WTC11 (cell line): ENCODE measurements around the gene FARSA. TPM values are rescaled to one million over a fixed set of nuclear protein-coding genes. Genes with fewer than 3 reads are reported as not detected.

Source experiments
- ATAC-seq: fragments of 200-7000 bp; cut with Tn5 transposase; 2 replicates; pipeline ENCODE4 v1.10.0; 2021; ENCODE audit warnings: mild to moderate bottlenecking, moderate library complexity
- CTCF ChIA-PET: fragments of 300-600 bp; sonication (Branson Sonifier 250); formaldehyde crosslinking; loops from one replicate; lab custom pipeline; 2021; ENCODE audit warnings: antibody characterized with exemption; lab: Charles Lee
- POLR2A ChIA-PET: fragments of 350-600 bp; sonication (Branson Sonifier 250); formaldehyde crosslinking; loops from one replicate; lab custom pipeline; 2021; ENCODE audit warnings: antibody characterized with exemption; lab: Charles Lee
- DNase-seq: peaks from one replicate; pipeline ENCODE4 v3.0.0; 2021; ENCODE audit warnings: low spot score
- H3K27ac Mint-ChIP-seq: 2 replicates; pipeline ENCODE4 v1.8.0; 2021; ENCODE audit warnings: mixed read lengths
- H3K27me3 Mint-ChIP-seq: 2 replicates; pipeline ENCODE4 v1.8.0; 2021; ENCODE audit warnings: low read depth, mild to moderate bottlenecking, moderate library complexity, mixed read lengths
- H3K36me3 Mint-ChIP-seq: 2 replicates; pipeline ENCODE4 v1.8.0; 2021; ENCODE audit warnings: mixed read lengths
- H3K4me1 Mint-ChIP-seq: 2 replicates; pipeline ENCODE4 v1.8.0; 2022; ENCODE audit warnings: mixed read lengths
- H3K4me3 Mint-ChIP-seq: 2 replicates; pipeline ENCODE4 v1.8.0; 2021; ENCODE audit warnings: mild to moderate bottlenecking, moderate library complexity, mixed read lengths
- H3K9me3 Mint-ChIP-seq: 2 replicates; pipeline ENCODE4 v1.8.0; 2021; ENCODE audit warnings: mixed read lengths
- CREM ChIP-seq: sonication (generic); formaldehyde crosslinking; IDR thresholded peaks from 2 replicates; pipeline ENCODE4 v1.8.1; 2022; ENCODE audit warnings: mild to moderate bottlenecking, missing genetic modification reagents, moderate library complexity
- ESRRA ChIP-seq: sonication (generic); formaldehyde crosslinking; IDR thresholded peaks from 2 replicates; pipeline ENCODE4 v1.8.1; 2022; ENCODE audit warnings: mild to moderate bottlenecking, missing genetic modification reagents, borderline replicate concordance
- FOXJ3 ChIP-seq: sonication (generic); formaldehyde crosslinking; IDR thresholded peaks from 2 replicates; pipeline ENCODE4 v1.9.0; 2021; ENCODE audit warnings: missing genetic modification reagents, mild to moderate bottlenecking, borderline replicate concordance
- GABPB1 ChIP-seq: sonication (generic); formaldehyde crosslinking; IDR thresholded peaks from 2 replicates; pipeline ENCODE4 v1.8.1; 2023; ENCODE audit warnings: mild to moderate bottlenecking, missing genetic modification reagents
- HMGXB4 ChIP-seq: sonication (generic); formaldehyde crosslinking; IDR thresholded peaks from 2 replicates; pipeline ENCODE4 v1.8.1; 2023; ENCODE audit warnings: mild to moderate bottlenecking, moderate library complexity, missing genetic modification reagents
- IRF2 ChIP-seq: sonication (generic); formaldehyde crosslinking; IDR thresholded peaks from 2 replicates; pipeline ENCODE4 v1.8.0; 2022; ENCODE audit warnings: low read depth, missing genetic modification reagents, borderline replicate concordance
- JUN ChIP-seq: sonication (generic); formaldehyde crosslinking; IDR thresholded peaks from 2 replicates; pipeline ENCODE4 v1.8.0; 2023; ENCODE audit warnings: mild to moderate bottlenecking, missing genetic modification reagents
- NFATC4 ChIP-seq: fragments of 250-450 bp; sonication (Bioruptor Pico); IDR thresholded peaks from 2 replicates; pipeline ENCODE4 v1.9.0; 2021; ENCODE audit warnings: mild to moderate bottlenecking
- NFE2L1 ChIP-seq: sonication (generic); formaldehyde crosslinking; IDR thresholded peaks from 2 replicates; pipeline ENCODE4 v1.8.1; 2023; ENCODE audit warnings: missing genetic modification reagents
- NR1H2 ChIP-seq: sonication (generic); formaldehyde crosslinking; IDR thresholded peaks from 2 replicates; pipeline ENCODE4 v1.9.0; 2021; ENCODE audit warnings: mild to moderate bottlenecking, moderate library complexity, missing genetic modification reagents
- OVOL2 ChIP-seq: fragments of 250-450 bp; sonication (Bioruptor Pico); IDR thresholded peaks from 2 replicates; pipeline ENCODE4 v1.9.0; 2021; ENCODE audit warnings: mild to moderate bottlenecking, borderline replicate concordance
- PRRX2 ChIP-seq: fragments of 250-450 bp; sonication (Bioruptor Pico); IDR thresholded peaks from 2 replicates; pipeline ENCODE4 v1.8.0; 2021; ENCODE audit warnings: mild to moderate bottlenecking
- RORB ChIP-seq: fragments of 250-450 bp; sonication (Bioruptor Pico); IDR thresholded peaks from 2 replicates; pipeline ENCODE4 v1.9.0; 2021; ENCODE audit warnings: mild to moderate bottlenecking
- SP1 ChIP-seq: sonication (generic); formaldehyde crosslinking; conservative IDR thresholded peaks from 2 replicates; pipeline ENCODE4 v1.8.1; 2022; ENCODE audit warnings: missing genetic modification reagents
- STAT6 ChIP-seq: sonication (generic); formaldehyde crosslinking; conservative IDR thresholded peaks from 2 replicates; pipeline ENCODE4 v1.8.1; 2023; ENCODE audit warnings: mild to moderate bottlenecking, low read depth, missing genetic modification reagents, moderate library complexity
- TCF7 ChIP-seq: sonication (generic); formaldehyde crosslinking; IDR thresholded peaks from 2 replicates; pipeline ENCODE4 v1.8.0; 2022; ENCODE audit warnings: mild to moderate bottlenecking, low read depth, missing genetic modification reagents, moderate library complexity
- TEAD1 ChIP-seq: sonication (generic); formaldehyde crosslinking; IDR thresholded peaks from 2 replicates; pipeline ENCODE4 v1.8.0; 2022; ENCODE audit warnings: mild to moderate bottlenecking, missing genetic modification reagents
- ZBTB21 ChIP-seq: sonication (generic); formaldehyde crosslinking; IDR thresholded peaks from 2 replicates; pipeline ENCODE4 v1.8.1; 2023; ENCODE audit warnings: mild to moderate bottlenecking, missing genetic modification reagents, borderline replicate concordance
- ZNF121 ChIP-seq: sonication (generic); formaldehyde crosslinking; IDR thresholded peaks from 2 replicates; pipeline ENCODE4 v1.8.0; 2023; ENCODE audit warnings: missing genetic modification reagents
- ZNF138 ChIP-seq: sonication (generic); formaldehyde crosslinking; conservative IDR thresholded peaks from 2 replicates; pipeline ENCODE4 v1.8.1; 2022; ENCODE audit warnings: mild to moderate bottlenecking, moderate library complexity, missing genetic modification reagents
- ZNF263 ChIP-seq: sonication (generic); formaldehyde crosslinking; IDR thresholded peaks from 2 replicates; pipeline ENCODE4 v1.8.1; 2022; ENCODE audit warnings: low read depth, mild to moderate bottlenecking, moderate library complexity, missing genetic modification reagents
- ZNF425 ChIP-seq: fragments of 250-450 bp; sonication (Bioruptor Pico); conservative IDR thresholded peaks from 2 replicates; pipeline ENCODE4 v1.9.0; 2021; ENCODE audit warnings: mild to moderate bottlenecking
- total RNA-seq: library from RNA; stranded (reverse); gene quantifications from 3 replicates; pipeline ENCODE4 v1.2.3, GENCODE V29; 2021

The FARSA gene
- total RNA-seq, 1 experiment from 2014 or later, result 108 TPM

GRCh38 chr19:12899891-12900518 lies 33.5 kb downstream of the FARSA start:
- POLR2A ChIA-PET, result interaction anchor here (1.1 kb wide), 1 partner anchor 9 kb away, joined by 3 read pairs; the partner anchor contains the start of gene GCDH
- ATAC-seq, result no peak
- Mint-ChIP-seq H3K4me3 (no peak overlapping the region), H3K27me3 (no peaks in the 10 kb centered on the region), H3K9me3 (no peaks in the 10 kb centered on the region), H3K27ac (no peak overlapping the region), H3K4me1 (no peaks in the 10 kb centered on the region), H3K36me3 (peaks cover 19% of the 10 kb centered on the region)
- no peak for TF ChIP-seq ZBTB21 (CRISPR knock-in tag)
- TF ChIP-seq STAT6, result no peak
- no peak for TF ChIP-seq TEAD1 (CRISPR knock-in tag)
- no peak for TF ChIP-seq ZNF425 (CRISPR knock-in tag)
- no peak for TF ChIP-seq CREM
- no peak for TF ChIP-seq NFE2L1 (CRISPR knock-in tag)
- TF ChIP-seq ZNF138 (CRISPR knock-in tag), result no peak
- TF ChIP-seq NFATC4 (CRISPR knock-in tag), result no peak
- no peak for TF ChIP-seq HMGXB4
- no peak for TF ChIP-seq GABPB1 (CRISPR knock-in tag)
- CTCF ChIA-PET, result interaction anchor here (1.5 to 1.6 kb wide), 3 partner anchors 15 to 65 kb away, joined by 4 to 5 read pairs (median 4); no protein-coding TSS in a partner anchor
- DNase-seq, result no peak

- no peaks in the 10 kb centered on the region for H3K9me3 Mint-ChIP-seq
- peaks cover 35% of the 10 kb centered on the region for H3K36me3 Mint-ChIP-seq
- POLR2A ChIA-PET, result interaction anchor here (1.8 kb wide), 1 partner anchor 17 kb away, joined by 5 read pairs; no protein-coding TSS in a partner anchor
- H3K27ac Mint-ChIP-seq, result no peak overlapping the region
- H3K4me1 Mint-ChIP-seq, result peaks cover 8% of the 10 kb centered on the region
- no peaks in the 10 kb centered on the region for H3K27me3 Mint-ChIP-seq
- DNase-seq (no peak), ATAC-seq (no peak)
- CTCF ChIA-PET, result interaction anchor here (0.6 to 0.9 kb wide), 3 partner anchors 17 to 127 kb away, joined by 3 read pairs; no protein-coding TSS in a partner anchor
- no peak overlapping the region for H3K4me3 Mint-ChIP-seq
- TF ChIP-seq RORB (CRISPR knock-in tag), result no peak
- TF ChIP-seq NR1H2 (CRISPR knock-in tag), result no peak
- no peak for TF ChIP-seq HMGXB4
- TF ChIP-seq SP1 (CRISPR knock-in tag), result no peak
- no peak for TF ChIP-seq TCF7 (CRISPR knock-in tag)
- no peak for TF ChIP-seq JUN (CRISPR knock-in tag)
- TF ChIP-seq ZNF121 (CRISPR knock-in tag), result no peak
- no peak for TF ChIP-seq OVOL2
- no peak for TF ChIP-seq PRRX2 (CRISPR knock-in tag)
- TF ChIP-seq GABPB1 (CRISPR knock-in tag), result no peak
- no peak for TF ChIP-seq IRF2 (CRISPR knock-in tag)
- no peak for TF ChIP-seq ZNF263 (CRISPR knock-in tag)
- no peak for TF ChIP-seq FOXJ3 (CRISPR knock-in tag)
- TF ChIP-seq ZBTB21 (CRISPR knock-in tag), result no peak
- no peak for TF ChIP-seq ESRRA (CRISPR knock-in tag)
These were observed 37.1 kb downstream of the FARSA start for GRCh38 chr19:12896460-12896859.
